Uterus (tissue), 2 donors: ENCODE measurements around the gene MIF4GD.

ENCODE experiments used
- CTCF ChIP-seq, 4 experiments: fragments of 200-600 bp in 2 of 4; fragments of 450-650 bp in 2 of 4; sonication (generic) in 2 of 4; IDR thresholded peaks; one replicate each; pipeline ENCODE4 v1.5.1; 2016 to 2019; ENCODE audit warnings: antibody characterized with exemption in 4 of 4, mild to moderate bottlenecking in 2 of 4, moderate library complexity in 1 of 4
- POLR2A ChIP-seq, 2 donors: fragments of 450-650 bp; IDR thresholded peaks; one replicate each; pipeline ENCODE4 v1.6.1; 2016; ENCODE audit warnings: antibody characterized with exemption in 2 of 2, mild to moderate bottlenecking in 1 of 2, moderate library complexity in 1 of 2

GRCh38 chr17:75238684-75239191 is 32.3 kb downstream of the MIF4GD start:
- TF ChIP-seq CTCF (IDR thresholded peaks at IDR 0.05) (peak; percentile 52 to 77 (median 70)), POLR2A (IDR thresholded peaks at IDR 0.05) (no peak)
